GM18861 (cell line): ENCODE data around the gene CCDC83.
A peak's percentile ranks its signal among the peaks of the same experiment; 100 is the strongest.
"Not testable (repeated sequence)": the region's sequence is repeated elsewhere in the genome, so short reads cannot be mapped to it uniquely, and the experiment has no call there.

ENCODE experiments used
- ATAC-seq: cut with Tn5 transposase; IDR thresholded peaks from one replicate; pipeline ENCODE4 v1.9.1; 2021; ENCODE audit not compliant: unreplicated experiment

Gene CCDC83

GRCh38 chr11:85939099-85940015, 84.2 kb downstream of the CCDC83 start:
- ATAC-seq, result no peak

- ATAC-seq, result no peak
These were observed 86.3 kb downstream of the CCDC83 start for GRCh38 chr11:85941380-85941973.

- no peak for ATAC-seq
These were observed 90.1 kb downstream of the CCDC83 start for GRCh38 chr11:85945296-85945695.

- ATAC-seq, result no peak
These were observed 90.6 kb downstream of the CCDC83 start for GRCh38 chr11:85945788-85946187.

DNA sequence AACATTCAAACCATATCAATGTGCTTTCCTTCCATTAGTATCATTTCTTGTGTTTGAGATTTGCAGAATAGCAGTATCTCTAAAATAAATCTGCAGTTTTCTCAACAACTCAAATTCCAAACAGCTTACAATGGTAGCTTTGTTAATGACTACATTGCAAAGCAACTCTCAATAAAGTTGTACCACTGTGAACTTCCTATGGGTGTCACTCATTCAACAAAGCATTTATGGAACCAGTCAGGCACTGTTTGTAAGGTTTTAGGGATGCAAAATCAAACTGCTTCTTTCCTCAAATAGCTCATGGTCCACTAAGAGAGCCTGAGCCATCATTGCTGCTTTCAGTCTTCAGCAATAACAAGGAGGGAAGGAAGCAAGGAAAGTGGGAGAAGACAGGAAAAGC, 91.0 kb downstream of the CCDC83 start:
- no peak for ATAC-seq

DNA sequence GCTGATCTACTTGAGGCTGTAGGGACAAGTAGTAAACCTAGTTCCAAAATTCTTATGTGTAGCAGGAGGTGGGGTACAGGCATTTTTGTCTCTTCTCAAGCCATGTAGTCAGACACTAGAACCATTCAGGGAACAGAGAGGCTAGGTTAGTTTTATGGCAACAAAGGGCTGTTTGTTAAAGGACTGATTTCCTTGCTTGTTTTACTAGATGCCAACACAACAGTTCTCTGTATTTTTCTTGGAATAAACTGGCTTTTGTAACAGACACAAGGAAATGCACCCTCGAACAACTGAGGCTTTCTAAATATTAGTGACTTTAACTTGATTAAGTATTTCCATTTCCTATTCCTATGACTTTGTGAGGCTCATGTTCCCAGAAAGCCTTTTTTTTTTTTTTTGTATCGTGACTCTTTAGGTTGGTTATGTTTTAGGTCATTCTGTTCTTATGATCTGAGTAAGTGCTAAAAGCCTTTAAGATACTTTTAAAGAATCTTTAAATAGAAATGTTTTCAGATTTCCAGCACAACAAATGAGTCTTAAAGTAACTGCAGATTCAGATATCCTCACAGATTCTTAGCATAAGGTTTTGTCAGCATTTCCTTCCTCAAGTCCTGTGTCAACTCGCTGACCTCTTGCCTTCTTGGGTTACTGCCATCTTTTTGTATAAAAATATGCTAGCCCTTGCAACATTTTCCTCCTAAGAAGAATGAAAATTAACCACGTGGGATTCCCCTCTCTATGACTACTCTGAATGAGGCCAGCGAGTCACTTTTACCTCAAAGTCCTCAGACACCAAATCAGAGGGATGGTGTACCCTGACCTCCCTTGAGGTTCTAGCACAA, 92.5 kb downstream of the CCDC83 start:
- ATAC-seq, result peak; percentile 50

- peak; percentile 23 for ATAC-seq
These were observed 93.7 kb downstream of the CCDC83 start for GRCh38 chr11:85948884-85949283.

- no peak for ATAC-seq
These were observed 94.6 kb downstream of the CCDC83 start for GRCh38 chr11:85949798-85950197.

GRCh38 chr11:85950317-85951048, 95.3 kb downstream of the CCDC83 start:
- no peak for ATAC-seq

DNA sequence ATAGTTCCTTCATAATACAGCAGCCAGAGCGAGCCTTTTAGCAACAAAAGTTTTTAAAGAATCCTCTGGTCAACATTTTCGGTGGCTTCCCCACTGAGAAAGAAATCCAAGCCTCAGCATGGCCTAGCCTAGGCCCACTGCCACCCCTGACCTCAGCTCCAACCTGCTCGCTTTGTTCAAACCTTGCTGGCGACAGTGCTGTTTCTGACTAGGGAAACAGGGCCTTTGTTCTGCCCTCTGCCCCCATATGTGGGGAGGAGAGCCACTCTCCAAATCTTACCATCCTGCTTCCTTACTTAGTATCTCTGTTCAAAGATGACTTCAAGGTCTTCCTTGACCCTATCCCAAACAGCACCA, 95.8 kb downstream of the CCDC83 start:
- no peak for ATAC-seq

DNA sequence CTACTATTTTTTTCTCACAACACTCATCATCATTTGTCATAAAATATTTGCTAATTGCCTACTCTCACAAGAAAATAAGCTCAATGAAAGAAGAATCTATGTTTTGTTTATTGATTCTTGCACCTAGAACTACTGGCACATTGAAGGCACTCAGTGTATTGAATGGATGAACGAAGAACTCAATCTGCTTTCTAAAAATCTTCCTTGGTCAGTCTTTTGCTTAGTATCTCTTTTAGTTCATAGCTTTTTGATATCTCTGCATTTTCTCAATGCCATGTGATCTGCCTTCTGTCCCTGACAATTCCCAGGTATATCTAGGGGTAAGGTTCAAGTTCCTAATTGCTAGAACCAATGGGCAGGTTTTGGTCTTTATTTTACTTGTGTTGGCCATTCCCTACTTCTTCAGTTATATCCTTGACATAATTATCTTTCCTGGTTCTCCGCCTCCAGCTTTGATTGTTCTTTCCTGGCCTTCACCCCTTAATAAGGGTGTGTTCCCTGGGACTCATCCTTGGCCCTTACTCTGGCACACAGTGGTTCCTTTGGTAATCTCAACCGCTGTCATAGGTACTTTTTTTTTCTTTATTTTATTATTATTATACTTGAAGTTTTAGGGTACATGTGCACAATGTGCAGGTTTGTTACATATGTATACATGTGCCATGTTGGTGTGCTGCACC, 96.4 kb downstream of the CCDC83 start:
- ATAC-seq, result no peak

GRCh38 chr11:85952108-85952485, 96.9 kb downstream of the CCDC83 start:
- ATAC-seq, result not testable (repeated sequence)

- no peak for ATAC-seq
These were observed 98.4 kb downstream of the CCDC83 start for GRCh38 chr11:85953491-85954143.

DNA sequence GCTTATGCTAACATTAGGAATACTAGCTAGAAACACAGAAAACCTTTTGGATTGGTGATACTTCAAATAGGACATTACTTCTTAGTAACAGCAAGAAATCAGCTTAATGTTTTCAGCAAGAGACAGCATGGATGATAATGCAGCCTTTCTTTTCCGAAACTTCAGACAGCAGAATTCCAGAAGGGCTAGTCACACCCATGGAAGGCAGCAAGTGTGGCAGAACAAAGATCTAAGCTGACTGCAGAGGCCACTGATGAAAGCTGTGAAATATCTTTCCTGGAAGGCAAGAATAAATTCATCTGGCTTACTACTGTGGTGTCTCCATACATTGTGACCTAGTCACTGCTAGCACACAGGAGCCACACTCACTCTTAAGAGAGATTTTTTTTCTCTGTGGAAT, 100.3 kb downstream of the CCDC83 start:
- ATAC-seq, result no peak

DNA sequence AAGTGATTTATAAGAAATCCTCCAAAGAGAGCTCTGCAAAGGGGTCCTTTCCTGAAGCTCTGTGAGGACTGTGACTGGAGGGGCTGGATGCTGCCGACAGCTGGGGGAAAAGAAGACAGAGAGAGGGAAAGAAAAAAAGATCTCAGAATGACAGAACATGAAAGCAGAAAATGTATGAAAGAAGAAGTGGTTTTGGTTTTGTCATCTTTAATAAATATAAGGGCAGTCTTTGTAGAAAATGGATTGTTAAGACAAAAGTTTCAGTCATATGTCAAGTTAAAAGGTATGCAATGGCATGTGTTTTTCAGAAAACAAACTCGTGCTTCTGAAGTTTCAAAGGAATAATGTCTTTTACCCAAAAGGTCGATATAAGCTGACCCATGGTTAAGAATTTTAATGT, 105.5 kb downstream of the CCDC83 start:
- peak; percentile 39 for ATAC-seq

- no peak for ATAC-seq
These were observed 105.9 kb downstream of the CCDC83 start for GRCh38 chr11:85961130-85961529.

DNA sequence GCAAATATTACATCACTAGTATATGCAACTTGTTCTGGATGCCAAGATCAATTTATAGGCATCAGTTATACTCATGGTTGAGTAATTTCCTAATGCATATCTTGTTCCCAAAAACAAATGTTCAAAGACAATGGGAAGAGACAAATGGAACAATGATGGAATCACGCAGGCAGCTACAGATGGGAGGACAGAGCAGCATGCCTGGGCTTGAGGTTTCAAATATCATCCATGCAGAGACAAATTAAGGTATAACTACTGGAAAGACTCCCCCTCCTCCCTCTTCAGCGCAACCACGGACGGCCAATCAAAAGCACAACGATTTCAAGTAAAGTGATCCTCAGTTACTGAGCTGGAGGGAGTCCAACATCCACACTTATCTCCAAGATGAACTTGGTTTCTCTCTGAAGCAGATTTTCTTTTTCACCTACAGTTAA, 106.8 kb downstream of the CCDC83 start:
- no peak for ATAC-seq

DNA sequence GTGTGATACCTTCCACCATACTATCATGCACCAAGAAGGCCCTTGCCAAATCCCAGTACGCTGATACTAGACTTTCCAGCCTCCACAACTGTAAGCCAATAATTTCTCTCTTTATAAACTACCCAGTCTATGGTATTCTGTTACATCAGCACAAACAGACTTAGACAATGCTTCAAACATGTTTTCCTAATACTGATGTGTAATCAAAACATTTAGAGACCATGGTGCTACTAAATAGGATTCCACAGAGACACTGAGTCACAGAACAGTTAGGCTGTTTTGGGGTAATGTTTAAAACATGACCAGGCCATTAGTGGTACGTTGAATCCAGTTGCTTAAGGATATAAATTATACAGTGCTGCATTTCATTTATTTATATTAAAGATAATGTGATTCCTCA, 110.0 kb downstream of the CCDC83 start:
- ATAC-seq, result no peak

- ATAC-seq, result no peak
These were observed 112.3 kb downstream of the CCDC83 start for GRCh38 chr11:85967457-85967856.
